Activated CD4-positive, alpha-beta T cell treated with anti-CD3 and anti-CD28 coated beads, Interleukin-2, amount 50 U/mL, for 1 hour (primary cell): Measurements from ENCODE around the gene GSTO2.
A peak's percentile ranks its signal among the peaks of the same experiment; 100 is the strongest.

Experiments
- DNase-seq: peaks from one replicate; pipeline ENCODE4 v3.0.0-alpha.2; 2020

Gene GSTO2

DNA sequence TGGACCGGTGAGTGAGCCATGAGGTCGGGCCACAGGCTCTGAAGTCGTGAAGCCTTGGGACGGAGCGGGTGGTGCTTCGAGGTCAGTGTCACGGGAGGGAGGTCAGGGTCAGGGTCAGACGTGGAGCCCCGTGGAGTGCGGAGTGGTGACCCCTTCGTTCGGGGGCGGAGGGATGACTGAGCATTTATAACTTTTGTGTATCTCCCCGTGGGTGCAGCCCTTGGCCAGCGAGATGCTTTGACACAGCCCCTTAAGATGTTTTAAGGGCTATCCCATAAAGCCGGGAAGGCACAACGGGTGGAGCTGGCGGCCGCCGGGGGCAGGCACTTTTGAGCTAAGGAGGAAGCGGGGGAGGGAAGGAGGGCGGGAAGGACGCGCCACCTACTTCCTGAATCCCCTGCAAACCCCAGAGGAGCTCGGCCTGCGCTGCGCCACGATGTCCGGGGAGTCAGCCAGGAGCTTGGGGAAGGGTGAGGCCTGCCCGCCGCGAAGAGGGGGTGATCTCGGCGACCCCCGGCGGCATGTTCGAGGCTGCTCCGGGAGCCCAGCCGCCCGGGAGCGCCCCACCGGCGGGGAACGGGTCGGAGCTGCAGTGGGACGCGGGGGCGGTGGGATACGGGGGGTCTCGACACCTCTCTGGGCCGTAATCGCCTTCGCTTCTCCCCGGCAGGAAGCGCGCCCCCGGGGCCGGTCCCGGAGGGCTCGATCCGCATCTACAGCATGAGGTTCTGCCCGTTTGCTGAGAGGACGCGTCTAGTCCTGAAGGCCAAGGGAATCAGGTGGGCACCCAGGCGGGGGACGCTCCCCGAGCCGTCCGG, 14.3 kb upstream of the GSTO2 start, which contains the start of gene GSTO1:
GSTO1 (plus strand) TSS at position 400 of the 818 bp plus-strand sequence; CDS start at position 437, 37 bp downstream.
- DNase-seq, result peak; percentile 28

DNA sequence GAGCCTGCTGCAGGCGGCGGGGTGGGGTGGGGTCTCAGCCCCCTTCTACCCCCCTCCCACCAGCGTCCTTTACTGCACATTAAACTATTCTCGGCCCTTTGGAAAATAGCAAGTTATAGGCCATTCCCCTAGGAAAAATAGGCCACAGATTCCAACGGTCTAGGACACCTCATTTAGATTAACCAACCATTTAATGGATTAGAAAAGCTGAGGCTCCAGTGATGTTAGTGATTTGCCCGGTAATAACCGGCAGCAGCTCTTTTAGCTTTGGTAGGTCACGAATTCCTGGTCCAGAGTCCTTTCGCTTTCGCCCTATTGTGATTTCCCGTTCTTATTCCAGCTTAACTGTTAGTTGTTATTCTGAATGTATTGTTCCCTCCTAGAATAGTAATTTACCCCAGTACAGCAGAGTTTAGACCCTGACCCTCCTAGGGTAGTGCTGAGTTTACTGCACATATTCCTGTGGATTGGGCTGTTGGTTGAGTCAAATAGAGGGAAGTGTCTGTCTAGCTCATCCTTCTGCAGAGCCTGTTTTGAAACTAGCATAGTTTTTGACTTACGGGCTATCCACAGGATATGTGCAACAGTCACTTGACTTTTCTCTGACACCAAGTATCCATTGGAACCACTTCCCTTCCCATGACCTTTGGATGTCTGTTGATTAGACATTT, 13.5 kb upstream of the GSTO2 start:
- no peak for DNase-seq

DNA sequence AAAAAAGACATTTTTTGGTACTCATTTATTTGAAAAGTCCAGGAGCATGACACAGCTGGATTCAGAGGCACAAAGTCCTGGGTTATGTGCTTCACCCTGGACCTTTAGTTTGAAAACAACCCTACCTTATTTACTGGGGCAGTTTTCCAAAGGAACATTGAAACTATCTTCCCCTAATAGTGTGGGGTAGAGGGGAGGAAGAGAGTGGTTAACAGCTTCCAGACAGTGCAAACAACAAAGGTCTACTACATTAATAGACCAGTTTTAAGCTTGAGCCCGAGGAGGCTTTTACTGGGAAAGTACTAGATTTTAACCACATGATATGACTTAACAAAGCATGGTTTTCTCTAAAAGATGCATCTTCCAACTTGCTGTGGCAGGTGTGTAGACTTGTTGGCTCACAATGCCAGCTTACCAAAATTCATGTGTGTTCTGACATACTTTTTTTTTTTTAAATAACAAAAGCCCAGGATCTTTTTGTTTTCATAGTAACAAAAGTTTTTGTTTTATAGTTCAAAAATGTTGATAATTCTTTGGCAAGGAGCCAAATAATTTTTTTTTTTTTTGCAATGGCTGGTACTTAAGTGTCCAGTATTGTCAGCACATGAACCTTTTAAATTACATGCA, 12.5 kb upstream of the GSTO2 start:
- no peak for DNase-seq

DNA sequence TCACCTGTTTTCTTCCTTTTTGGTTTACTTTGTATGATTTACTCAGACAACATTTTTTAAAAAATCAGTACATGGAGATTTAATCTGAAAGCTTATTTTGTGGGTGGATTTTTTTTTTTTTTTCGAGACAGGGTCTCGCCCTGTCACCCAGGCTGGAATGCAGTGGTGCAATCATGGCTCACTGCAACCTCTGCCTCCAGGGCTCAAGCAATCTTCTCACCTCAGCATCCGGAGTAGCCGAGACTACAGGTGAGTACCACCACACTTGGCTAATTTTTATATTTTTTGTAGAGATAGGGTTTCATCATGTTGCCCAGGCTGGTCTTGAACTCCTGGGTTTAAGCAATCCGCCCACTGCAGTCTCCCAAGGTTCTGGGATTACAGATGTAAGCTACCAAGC, 11.7 kb upstream of the GSTO2 start:
- DNase-seq, result no peak

DNA sequence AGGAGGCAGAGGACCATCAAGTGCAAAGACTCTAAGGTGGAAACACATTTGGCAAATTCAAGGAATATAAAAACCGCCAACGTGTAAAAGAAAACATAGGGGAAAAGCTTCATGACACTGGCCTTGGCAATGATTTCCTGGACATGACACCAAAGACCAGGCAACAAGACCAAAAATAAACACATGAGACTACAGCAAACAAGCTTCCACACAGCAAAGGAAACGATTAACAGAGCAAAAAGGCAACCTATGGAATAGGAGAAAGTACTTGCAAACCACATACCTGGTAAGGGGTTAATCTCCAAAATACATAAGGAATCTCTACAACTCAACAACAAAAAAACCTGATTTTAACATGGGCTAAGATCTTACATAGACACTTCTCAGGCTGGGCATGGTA, 10.8 kb upstream of the GSTO2 start:
- no peak for DNase-seq

DNA sequence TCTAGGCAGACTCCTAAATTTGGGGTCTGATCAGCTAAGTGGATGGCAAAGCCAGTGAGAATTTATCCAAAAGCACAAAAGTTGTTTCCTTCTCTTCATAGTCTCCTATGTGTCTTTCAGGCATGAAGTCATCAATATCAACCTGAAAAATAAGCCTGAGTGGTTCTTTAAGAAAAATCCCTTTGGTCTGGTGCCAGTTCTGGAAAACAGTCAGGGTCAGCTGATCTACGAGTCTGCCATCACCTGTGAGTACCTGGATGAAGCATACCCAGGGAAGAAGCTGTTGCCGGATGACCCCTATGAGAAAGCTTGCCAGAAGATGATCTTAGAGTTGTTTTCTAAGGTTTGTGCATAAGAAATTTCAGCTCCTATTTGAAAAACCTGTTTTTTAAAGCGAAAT, 9.5 kb upstream of the GSTO2 start:
- no peak for DNase-seq

DNA sequence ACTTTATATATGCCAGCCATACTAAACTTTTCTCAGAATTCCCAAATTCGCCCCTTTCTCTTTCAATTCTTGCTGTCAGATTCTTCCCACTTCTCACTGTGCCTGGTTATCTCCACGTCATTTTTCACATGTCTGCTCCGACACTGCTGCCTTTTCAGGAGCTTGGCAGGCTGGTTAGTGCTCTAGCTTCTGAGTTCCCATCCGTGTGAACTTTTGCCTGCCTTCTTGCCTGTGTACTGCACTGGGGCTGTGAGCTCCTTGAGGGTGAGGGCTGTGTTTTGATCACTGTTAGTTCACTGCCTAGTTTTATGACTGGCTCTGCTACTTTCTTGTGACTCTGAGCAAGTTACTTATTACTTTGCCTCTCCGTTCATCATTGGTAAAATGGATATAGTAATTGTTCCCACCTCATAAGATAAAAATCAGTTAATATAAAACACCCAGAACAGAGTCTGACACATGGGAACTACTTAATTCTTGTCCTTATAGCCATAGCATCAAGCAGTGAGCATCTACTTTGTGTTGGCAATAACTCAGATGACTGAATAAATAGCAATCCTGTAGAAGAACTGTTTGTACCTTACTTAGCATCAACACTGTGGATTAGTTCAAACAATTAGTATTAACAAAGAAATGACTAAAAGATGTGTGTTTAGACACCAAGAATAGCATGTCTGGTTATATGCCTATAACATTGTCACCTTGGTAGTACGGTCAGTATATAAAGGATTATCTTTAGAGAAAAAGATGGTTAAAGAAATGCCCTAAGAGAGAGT, 8.8 kb upstream of the GSTO2 start:
- DNase-seq, result no peak

DNA sequence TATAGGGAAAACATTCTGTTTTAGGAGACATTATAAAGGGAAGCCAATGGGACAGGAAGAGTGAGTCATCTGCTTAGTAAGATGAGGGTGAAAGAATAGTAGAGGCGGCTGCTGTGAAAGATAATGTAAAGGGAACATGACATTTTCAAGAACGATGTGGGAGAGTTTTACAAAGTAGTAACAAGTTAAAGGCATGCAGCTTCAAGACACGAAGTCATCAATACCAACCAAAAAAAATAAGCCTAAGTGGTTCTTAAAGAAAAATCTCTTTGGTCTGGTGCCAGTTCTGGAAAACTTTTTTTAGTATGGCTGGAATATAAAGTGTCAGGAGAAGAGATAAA, 8.2 kb upstream of the GSTO2 start:
- DNase-seq, result no peak

DNA sequence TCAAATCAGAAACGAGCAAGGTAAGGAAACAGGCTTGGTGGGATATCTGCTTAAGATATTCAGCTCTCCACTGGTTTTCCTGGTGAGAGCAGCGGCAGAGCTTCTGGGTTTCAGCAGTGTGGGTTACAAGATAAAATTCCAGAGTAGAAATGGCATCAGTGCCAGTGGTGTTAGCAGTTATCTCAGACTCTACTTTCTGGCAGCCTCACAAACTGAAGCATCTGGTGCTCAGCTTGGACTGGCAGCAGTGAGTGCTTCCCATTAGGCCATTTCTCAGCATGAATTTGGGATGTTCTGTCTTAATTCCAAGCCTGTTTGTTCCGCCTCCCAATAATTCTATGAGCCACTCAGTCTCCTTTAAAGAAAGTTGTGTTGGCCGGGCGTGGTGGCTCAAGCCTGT, 6.9 kb upstream of the GSTO2 start:
- DNase-seq, result no peak

DNA sequence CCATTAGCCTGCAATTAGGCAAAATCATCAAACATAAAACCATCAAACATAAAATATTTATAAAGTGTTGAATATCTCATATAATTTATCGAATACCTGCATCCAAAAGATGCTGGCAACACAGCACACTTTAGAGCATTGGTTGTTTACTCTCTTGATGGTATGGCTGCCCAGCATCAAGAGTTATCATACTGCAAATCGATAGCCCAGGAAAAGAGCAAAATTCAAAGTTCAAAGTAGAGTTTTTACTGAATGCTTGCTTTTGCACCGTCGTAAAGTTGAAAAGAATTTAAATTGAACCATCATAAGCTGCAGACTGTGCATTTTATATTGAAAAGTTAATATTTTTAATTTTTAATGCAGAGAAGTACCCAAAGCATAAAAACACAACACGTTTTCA, 4.2 kb upstream of the GSTO2 start:
- no peak for DNase-seq

DNA sequence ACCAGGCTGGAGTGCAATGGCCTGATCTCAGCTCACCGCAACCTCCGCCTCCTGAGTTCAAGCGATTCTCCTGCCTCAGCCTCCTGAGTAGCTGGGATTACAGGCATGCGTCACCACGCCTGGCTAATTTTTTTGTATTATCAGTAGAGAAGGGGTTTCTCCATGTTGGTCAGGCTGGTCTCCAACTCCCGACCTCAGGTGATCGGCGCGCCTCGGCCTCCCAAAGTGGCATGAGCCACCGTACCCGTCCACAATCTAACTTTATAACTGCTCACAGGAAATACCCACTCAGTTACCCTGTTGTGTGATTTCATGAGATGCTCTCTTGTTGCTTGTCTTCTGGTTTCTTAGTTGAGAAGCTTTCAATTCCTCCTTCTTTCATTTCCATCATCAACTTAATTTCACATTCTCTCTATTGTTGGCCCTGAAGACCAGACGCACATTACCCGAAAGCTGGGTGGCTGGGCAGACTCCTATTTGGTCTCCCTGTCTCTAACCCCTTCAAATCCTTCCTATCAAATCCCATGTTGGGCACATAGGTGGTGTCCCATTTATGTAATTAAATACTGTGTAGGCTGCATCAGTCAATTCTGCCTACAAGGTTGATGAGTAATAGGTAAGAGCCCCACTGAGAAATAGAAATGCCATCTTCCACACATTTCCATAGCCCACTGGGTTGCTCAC, 1.1 kb upstream of the GSTO2 start:
- no peak for DNase-seq

DNA sequence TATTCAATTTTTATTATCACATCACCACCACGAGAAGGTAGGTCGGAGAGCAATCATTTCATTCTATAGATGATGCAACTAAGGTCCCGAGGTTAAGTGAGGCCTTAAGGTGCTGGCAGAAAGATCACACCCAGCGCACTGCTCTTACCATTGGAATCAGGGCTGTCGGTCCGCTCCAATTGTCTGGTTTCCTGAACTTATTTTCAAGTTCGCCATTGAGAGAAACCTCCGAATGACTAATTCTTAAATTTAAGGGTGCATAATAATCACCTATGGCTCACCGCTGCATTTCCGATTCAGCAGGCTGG, 625 bp upstream of the GSTO2 start:
- DNase-seq, result no peak

DNA sequence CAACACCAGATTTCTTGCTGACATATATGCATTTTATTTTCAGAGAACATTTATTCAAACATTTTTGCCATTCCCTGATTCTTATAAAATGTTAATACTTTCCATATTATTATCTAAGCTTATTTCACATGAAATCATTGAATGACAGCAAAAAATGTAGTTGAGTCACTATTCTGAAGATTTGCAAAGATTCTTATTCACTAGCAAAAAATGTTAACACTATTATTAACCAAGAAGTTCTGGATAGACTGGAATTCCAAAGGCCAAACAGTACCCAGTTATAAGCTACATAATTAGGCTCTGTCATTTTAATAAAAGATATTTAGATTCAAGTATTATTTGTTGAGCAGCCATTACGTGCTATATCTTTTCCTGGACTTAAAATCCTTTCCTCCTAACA, 4.3 kb downstream of the GSTO2 start:
- DNase-seq, result no peak

DNA sequence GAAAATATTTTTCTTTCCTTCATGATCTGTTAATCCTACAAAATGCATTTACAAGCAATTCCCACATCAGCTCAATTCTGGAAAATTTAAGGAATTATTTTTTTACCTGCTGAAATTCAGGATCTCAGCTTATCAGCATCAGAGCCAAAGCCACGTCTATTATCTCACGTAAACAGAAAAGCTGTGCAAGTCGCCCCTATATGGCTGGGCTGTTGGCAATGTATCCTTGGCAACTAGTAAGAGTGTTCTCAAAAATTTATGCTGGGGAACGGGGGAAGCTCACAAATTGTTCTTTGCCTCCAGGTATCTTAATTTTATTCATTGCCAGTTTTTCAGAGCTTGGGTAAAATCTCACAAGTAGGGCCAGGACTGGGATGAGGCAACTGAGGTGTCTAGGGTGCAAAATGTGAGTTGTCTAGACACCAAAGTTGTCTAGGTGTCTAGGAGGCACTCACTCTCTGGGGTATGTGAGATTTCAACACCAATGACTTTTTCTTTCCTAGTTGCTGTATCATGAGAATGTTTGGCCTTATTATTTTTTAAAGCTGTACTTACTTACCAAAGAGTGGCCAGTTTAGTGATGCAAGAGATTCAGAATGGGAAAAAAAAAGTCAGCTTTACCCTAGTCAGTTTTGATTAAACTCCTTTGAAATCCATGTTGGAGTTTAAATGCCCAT, 5.1 kb downstream of the GSTO2 start:
- DNase-seq, result no peak

DNA sequence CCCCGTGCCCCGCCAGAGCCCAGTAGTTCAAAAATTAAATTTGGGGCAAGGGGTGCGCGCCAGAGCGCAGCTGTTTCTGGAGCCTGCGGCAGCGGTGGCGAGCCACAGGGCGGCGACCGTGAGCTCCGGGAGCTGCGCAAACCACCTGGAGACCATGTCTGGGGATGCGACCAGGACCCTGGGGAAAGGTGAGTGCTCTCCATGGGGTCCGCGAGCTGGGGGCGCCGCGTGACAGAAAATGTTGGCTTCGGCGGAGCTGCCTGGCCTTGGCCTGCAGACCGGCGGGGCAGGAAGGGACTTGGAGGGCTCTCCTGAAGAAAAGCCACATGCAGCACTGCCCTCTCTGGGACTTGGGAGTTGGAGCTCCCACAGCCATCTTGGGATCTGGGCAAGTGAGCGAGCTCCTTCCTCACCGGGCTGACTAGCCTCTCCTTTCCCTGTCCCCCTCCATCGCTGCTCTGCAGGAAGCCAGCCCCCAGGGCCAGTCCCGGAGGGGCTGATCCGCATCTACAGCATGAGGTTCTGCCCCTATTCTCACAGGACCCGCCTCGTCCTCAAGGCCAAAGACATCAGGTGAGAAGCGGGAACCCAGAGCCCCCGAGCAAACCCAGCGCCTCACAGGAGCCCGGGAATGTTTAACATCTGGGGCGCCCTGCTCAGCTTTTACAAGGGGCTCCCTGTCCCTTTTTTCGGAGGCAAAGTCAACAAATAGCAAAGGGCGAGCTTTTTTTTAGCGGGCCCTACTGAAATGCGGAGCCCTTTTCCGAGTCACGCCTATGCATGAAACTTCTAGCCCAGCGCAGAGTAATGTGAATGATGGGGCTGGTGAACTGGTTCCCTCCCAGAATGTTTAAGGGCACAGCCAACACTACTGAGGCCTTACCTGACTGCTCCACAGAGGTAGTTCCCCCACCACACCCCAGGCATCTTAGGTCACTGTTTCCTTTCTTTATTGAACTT, 6.1 kb downstream of the GSTO2 start:
- DNase-seq, result peak; percentile 41

DNA sequence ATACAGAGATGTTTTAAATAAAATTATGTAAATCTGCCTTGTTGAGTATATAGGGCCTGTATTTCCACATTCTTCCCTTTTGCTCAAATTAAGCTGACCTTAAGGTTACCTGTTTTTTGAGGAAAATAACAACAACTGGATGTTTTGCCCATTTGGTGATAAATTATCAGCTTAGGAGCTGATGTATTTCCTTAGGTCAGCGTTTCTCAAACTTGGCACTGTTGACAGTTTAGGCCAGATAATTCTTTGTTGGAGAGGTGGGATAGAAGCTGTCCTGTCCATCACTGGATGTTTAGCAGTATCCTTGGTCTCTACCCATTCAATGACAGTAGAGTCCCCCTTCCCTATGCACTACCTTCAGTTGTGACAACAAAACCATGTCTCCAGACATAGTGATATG, 7.2 kb downstream of the GSTO2 start:
- DNase-seq, result no peak

DNA sequence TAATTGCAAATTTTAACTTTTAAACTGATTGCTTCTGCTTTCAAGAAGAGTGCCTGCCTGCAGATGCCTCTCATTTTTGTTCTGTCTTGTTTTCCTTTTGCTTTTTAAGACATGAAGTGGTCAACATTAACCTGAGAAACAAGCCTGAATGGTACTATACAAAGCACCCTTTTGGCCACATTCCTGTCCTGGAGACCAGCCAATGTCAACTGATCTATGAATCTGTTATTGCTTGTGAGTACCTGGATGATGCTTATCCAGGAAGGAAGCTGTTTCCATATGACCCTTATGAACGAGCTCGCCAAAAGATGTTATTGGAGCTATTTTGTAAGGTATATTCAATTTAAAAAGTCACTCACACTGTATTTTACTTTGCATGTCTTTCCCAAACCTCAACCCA, 8.8 kb downstream of the GSTO2 start:
- DNase-seq, result no peak

DNA sequence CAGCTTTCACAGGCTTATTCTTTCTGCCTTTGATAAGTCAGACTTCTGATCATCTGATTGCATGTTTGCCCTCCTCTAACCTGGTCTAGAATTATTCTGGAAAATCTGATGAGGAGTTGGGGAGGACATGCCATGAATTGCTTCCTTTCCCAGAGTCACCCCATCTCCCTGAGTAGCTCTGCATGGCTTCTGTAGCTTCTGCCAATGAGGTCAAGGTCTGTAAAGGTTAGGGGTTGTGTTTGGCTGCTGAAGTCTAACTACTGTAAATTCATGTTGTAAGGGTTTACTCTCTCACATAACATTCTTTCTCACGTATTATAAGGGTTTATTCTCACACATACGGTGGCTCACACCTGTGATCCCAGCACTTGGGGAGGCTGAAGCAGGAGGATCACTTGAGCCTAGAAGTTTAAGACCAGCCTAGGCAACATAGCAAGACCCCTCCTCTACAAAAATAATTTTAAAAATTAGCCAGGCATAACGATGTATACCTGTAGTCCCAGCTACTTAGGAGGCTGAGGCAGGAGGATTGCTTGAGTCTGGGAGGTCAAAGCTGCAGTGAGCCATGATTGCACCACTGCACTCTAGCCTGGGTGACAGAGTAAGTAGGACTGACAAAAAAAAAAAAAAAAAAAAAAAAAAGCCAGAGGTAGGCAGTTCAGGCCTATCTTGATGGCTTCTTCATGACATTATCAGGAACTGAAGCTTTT, 10.7 kb downstream of the GSTO2 start:
- no peak for DNase-seq

DNA sequence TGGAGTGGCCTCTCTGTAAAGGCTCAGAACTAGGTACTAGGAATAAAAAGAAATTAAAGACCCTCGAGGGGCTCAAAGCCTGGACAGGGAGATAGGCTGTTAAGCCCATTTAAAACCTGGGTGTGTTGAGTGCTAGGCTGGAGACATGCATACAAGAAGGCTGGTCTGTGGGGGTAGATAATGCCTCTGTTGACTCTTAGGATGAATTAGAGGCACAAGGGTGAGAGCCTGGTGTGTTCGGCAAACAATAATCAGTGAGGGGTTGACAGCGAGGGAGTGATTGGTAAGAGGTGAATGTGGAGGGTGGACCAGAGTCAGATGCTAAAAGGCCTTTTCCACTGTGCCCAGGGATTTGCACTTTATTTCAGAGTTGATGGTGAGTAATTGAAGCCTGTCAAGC, 12.7 kb downstream of the GSTO2 start:
- DNase-seq, result no peak

DNA sequence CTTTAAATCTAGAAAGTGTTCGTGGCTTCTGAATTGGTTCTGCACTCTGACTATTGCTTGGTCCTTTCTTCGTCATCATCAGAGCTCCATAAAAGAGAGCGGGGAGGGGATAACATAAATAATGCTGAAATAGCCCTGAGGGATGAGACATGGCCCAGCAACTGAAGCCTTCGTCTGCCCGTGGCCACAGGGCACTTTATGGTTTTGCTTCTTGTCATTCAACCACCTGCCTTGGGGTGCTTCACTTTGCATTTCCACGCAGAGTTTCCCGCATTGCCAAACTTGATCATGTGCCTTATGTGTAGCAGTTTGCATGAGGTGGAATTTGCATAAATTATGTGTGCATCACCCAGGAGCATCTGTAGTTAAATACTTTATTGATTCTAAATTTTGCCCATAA, 15.9 kb downstream of the GSTO2 start:
- DNase-seq, result no peak

DNA sequence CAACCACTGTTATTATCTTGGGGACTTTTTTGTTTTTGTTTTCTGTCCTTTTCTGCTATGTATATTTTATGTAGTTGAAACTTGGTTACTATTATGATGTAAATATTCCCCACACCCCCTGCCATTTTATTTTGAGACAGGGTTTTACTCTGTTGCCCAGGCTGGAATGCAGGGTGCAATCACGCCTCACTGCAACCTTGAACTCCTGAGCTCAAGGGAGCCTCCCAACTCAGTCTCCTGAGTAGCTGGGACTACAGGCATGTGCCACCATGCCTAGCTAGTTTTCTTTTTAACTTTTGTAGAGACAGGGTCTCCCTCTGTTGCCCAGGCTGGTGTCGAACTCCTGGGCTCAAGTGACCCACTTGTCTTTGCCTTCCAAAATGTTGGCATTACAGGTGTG, 18.0 kb downstream of the GSTO2 start:
- no peak for DNase-seq
